Vagina (tissue), 2 donors: ENCODE measurements around the gene PCDHB10.
"Not testable (repeated sequence)": the region's sequence is repeated elsewhere in the genome, so short reads cannot be mapped to it uniquely, and the experiment has no call there.

ENCODE experiments used
- POLR2A ChIP-seq, 2 donors: fragments of 450-650 bp; IDR thresholded peaks; one replicate each; pipeline ENCODE4 v1.6.1; 2017; ENCODE audit warnings: antibody characterized with exemption in 2 of 2, mild to moderate bottlenecking in 2 of 2, moderate library complexity in 2 of 2
- POLR2AphosphoS5 ChIP-seq, 2 donors: sonication (generic); formaldehyde crosslinking; IDR thresholded peaks; one replicate each; pipeline ENCODE4 v1.9.0; 2017; ENCODE audit warnings: antibody characterized with exemption in 2 of 2, mild to moderate bottlenecking in 2 of 2, low read depth in 1 of 2; ENCODE audit not compliant: insufficient read depth in 1 of 2
- TF ChIP-seq, protein P1 (sequence below), 3 experiments: fragments of 450-650 bp in 2 of 3; fragments of 200-600 bp in 1 of 3; sonication (generic) in 1 of 3; IDR thresholded peaks; one replicate each; pipeline ENCODE4 v1.5.1; 2017 to 2019; ENCODE audit warnings: antibody characterized with exemption in 3 of 3, mild to moderate bottlenecking in 2 of 3, moderate library complexity in 2 of 3

DNA sequence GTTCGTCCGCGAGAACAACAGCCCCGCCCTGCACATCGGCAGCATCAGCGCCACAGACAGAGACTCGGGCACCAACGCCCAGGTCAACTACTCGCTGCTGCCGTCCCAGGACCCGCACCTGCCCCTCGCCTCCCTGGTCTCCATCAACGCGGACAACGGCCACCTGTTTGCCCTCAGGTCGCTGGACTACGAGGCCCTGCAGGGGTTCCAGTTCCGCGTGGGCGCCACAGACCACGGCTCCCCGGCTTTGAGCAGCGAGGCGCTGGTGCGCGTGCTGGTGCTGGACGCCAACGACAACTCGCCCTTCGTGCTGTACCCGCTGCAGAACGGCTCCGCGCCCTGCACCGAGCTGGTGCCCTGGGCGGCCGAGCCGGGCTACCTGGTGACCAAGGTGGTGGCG, 18.1 kb downstream of the PCDHB10 start:
- TF ChIP-seq, protein P1, sequence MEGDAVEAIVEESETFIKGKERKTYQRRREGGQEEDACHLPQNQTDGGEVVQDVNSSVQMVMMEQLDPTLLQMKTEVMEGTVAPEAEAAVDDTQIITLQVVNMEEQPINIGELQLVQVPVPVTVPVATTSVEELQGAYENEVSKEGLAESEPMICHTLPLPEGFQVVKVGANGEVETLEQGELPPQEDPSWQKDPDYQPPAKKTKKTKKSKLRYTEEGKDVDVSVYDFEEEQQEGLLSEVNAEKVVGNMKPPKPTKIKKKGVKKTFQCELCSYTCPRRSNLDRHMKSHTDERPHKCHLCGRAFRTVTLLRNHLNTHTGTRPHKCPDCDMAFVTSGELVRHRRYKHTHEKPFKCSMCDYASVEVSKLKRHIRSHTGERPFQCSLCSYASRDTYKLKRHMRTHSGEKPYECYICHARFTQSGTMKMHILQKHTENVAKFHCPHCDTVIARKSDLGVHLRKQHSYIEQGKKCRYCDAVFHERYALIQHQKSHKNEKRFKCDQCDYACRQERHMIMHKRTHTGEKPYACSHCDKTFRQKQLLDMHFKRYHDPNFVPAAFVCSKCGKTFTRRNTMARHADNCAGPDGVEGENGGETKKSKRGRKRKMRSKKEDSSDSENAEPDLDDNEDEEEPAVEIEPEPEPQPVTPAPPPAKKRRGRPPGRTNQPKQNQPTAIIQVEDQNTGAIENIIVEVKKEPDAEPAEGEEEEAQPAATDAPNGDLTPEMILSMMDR (IDR thresholded peaks at IDR 0.05) = not testable (repeated sequence)
- not testable (repeated sequence) for TF ChIP-seq POLR2A (IDR thresholded peaks at IDR 0.05); POLR2AphosphoS5 (IDR thresholded peaks at IDR 0.05; ENCODE audit: insufficient read depth in 1 of 2, low read depth in 1 of 2)
